GM12892 (cell line): Measurements from ENCODE around the gene C1orf141.

Experiments
- POLR2A ChIP-seq: IDR thresholded peaks from 2 replicates; pipeline ENCODE4 v1.6.1; 2011; ENCODE audit warnings: low read depth, low read length, control low read depth
- POLR2AphosphoS5 ChIP-seq: IDR thresholded peaks from 2 replicates; pipeline ENCODE4 v1.6.1; 2011; ENCODE audit warnings: low read depth, low read length, control low read depth
- TAF1 ChIP-seq: IDR thresholded peaks from 2 replicates; pipeline ENCODE4 v1.6.1; 2011; ENCODE audit warnings: low read depth, mild to moderate bottlenecking, control low read depth, low read length, borderline replicate concordance

GRCh38 chr1:67051196-67051595 is 83.6 kb downstream of the C1orf141 start:
- TF ChIP-seq POLR2AphosphoS5, result no peak
- no peak for TF ChIP-seq POLR2A
- TF ChIP-seq TAF1, result no peak
